C4-2B (cell line): ENCODE data around the gene RWDD2A.

Source experiments
- H3K27ac ChIP-seq: fragments of 450-650 bp; 2 replicates; pipeline ENCODE4 v1.5.1; 2017
- ZFX ChIP-seq: fragments of 450-650 bp; IDR thresholded peaks from 2 replicates; pipeline ENCODE4 v1.6.1; 2017
- TF ChIP-seq, protein P1 (sequence below): fragments of 450-650 bp; conservative IDR thresholded peaks from 2 replicates; pipeline ENCODE4 v1.5.1; 2017; ENCODE audit warnings: mild to moderate bottlenecking

Gene RWDD2A

GRCh38 chr6:83192871-83193746, at the start of gene RWDD2A, which contains the start of gene PGM3:
Gene RWDD2A (plus strand): TSS chr6:83193357. CDS start chr6:83194452, 1,095 bp downstream.
Gene PGM3 (minus strand): TSS chr6:83193265. CDS start chr6:83191012, 2,253 bp downstream.
- H3K27ac ChIP-seq = peak within 1 kb of the TSS; percentile 94
- TF ChIP-seq, protein P1, sequence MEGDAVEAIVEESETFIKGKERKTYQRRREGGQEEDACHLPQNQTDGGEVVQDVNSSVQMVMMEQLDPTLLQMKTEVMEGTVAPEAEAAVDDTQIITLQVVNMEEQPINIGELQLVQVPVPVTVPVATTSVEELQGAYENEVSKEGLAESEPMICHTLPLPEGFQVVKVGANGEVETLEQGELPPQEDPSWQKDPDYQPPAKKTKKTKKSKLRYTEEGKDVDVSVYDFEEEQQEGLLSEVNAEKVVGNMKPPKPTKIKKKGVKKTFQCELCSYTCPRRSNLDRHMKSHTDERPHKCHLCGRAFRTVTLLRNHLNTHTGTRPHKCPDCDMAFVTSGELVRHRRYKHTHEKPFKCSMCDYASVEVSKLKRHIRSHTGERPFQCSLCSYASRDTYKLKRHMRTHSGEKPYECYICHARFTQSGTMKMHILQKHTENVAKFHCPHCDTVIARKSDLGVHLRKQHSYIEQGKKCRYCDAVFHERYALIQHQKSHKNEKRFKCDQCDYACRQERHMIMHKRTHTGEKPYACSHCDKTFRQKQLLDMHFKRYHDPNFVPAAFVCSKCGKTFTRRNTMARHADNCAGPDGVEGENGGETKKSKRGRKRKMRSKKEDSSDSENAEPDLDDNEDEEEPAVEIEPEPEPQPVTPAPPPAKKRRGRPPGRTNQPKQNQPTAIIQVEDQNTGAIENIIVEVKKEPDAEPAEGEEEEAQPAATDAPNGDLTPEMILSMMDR = no peak
- TF ChIP-seq ZFX = peak; percentile 46

DNA sequence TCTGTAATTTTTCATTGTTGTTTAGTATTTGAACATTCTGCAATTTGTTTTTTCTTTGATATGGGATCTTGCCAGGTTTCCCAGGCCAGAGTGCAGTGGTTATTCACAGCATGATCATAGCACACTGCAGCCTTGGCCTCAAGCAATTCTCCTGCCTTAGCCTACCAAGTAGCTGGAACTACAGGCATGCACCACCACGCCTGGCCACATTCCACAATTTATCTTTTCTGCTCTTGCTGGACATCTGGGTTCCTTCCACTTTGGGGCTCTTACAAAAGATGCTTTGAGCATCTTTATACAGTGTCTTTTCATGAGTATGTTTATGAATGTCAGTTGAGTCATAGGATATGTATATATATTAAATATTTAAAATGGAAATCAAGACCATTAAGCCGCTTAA, 42.0 kb upstream of the RWDD2A start:
- no peak overlapping the region for H3K27ac ChIP-seq
- TF ChIP-seq, protein P1 = no peak

- TF ChIP-seq, protein P1 = no peak
- TF ChIP-seq ZFX = no peak
- H3K27ac ChIP-seq = no peak overlapping the region
These were observed 40.2 kb upstream of the RWDD2A start for GRCh38 chr6:83152913-83153312.

GRCh38 chr6:83153883-83154521, 39.2 kb upstream of the RWDD2A start:
- no peak overlapping the region for H3K27ac ChIP-seq
- TF ChIP-seq, protein P1 = no peak
- no peak for TF ChIP-seq ZFX

DNA sequence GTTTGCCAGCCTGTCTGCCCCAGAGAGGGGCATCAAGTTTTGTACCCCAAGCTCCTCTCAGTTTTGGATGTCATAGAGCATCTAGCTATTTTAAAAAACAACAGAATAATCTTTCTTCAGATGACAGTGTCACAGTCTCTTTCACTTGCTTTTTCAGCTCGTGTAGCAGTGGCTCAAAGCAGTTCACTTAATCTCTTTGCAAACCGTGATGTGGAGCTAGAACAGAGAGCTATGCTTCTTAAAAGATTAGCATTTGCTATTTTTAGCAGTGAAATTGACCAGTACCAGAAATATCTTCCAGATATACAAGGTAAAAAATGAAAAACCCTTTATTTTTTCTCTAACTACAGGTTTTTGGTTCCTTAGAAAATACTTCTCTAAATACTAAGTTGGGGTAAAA, 37.4 kb upstream of the RWDD2A start:
- H3K27ac ChIP-seq = no peak overlapping the region
- TF ChIP-seq ZFX = no peak
- TF ChIP-seq, protein P1 = no peak

GRCh38 chr6:83160167-83160566, 33.0 kb upstream of the RWDD2A start:
- no peak overlapping the region for H3K27ac ChIP-seq
- no peak for TF ChIP-seq ZFX
- TF ChIP-seq, protein P1 = no peak

DNA sequence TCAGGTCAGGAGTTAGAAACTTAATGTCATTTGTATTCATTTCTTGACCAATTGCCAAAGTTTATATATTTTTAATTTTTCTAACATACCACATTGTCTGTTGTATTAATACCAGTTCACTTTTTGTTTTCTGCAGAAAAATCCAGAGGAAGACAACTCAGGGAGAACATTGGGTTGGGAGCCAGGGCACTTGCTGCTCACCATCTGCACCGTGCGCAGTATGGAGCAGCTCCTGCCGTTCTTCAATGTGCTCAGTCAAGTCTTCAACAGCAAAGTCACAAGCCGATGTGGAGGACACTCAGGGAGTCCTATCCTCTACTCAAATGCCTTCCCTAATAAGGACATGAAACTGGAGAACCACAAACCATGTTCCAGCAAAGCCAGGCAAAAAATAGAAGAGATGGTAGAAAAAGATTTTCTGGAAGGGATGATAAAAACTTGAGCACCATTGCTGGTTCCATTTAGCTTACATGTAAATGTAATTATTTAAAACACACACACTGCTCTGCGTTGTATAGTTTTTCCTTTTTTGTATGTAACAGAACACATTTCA, 25.4 kb upstream of the RWDD2A start:
- TF ChIP-seq, protein P1 = no peak
- TF ChIP-seq ZFX = no peak
- H3K27ac ChIP-seq = no peak overlapping the region
